ENCODE data around the gene CERK.

Gene CERK

GRCh38 chr22:46691571-46691970, 46.5 kb downstream of the CERK start:
- H3K4me3 ChIP-seq (replicated peaks; ENCODE audit: insufficient read depth, low read length) = no peak overlapping the region
- no peak for DNase-seq (ENCODE audit: low read depth in 1 of 2, low spot score in 1 of 2)
- TF ChIP-seq SPI1 (IDR thresholded peaks at IDR 0.05; ENCODE audit: borderline replicate concordance, low read depth) = no peak
- TF ChIP-seq POLR2AphosphoS5 (IDR thresholded peaks at IDR 0.05; ENCODE audit: low read depth) = no peak
- no peak for TF ChIP-seq CTCF (IDR thresholded peaks at IDR 0.05; ENCODE audit: insufficient read depth, low read length)
- no peak for TF ChIP-seq REST (IDR thresholded peaks at IDR 0.05; ENCODE audit: insufficient replicate concordance, low read depth)
- no peak for TF ChIP-seq GABPA (IDR thresholded peaks at IDR 0.05; ENCODE audit: low read depth)
- no peaks in the 10 kb centered on the region for H3K27me3 ChIP-seq (ENCODE audit: insufficient read depth, poor library complexity, severe bottlenecking)
- no peak overlapping the region for H3K27ac ChIP-seq (replicated peaks)

GRCh38 chr22:46690146-46690545, 47.9 kb downstream of the CERK start:
- DNase-seq (ENCODE audit: low read depth in 1 of 2, low spot score in 1 of 2) = no peak

GRCh38 chr22:46688949-46689348, 49.1 kb downstream of the CERK start:
- DNase-seq (ENCODE audit: low read depth in 1 of 2, low spot score in 1 of 2) = no peak
- 0 out of 2 replicates have a peak overlapping the region, but pooled peaks have one; percentile 93 for H3K27ac ChIP-seq (replicated peaks)
- no peak overlapping the region for H3K4me3 ChIP-seq (replicated peaks; ENCODE audit: insufficient read depth, low read length)
- TF ChIP-seq REST (IDR thresholded peaks at IDR 0.05; ENCODE audit: insufficient replicate concordance, low read depth) (no peak), CTCF (IDR thresholded peaks at IDR 0.05; ENCODE audit: insufficient read depth, low read length) (no peak), SPI1 (IDR thresholded peaks at IDR 0.05; ENCODE audit: borderline replicate concordance, low read depth) (no peak), POLR2AphosphoS5 (IDR thresholded peaks at IDR 0.05; ENCODE audit: low read depth) (no peak), GABPA (IDR thresholded peaks at IDR 0.05; ENCODE audit: low read depth) (no peak)
- no peaks in the 10 kb centered on the region for H3K27me3 ChIP-seq (ENCODE audit: insufficient read depth, poor library complexity, severe bottlenecking)

More at GRCh38 chr22:46690146-46690545, 47.9 kb downstream of the CERK start:
- H3K27me3 ChIP-seq (ENCODE audit: insufficient read depth, poor library complexity, severe bottlenecking) = no peaks in the 10 kb centered on the region
- H3K4me3 ChIP-seq (replicated peaks; ENCODE audit: insufficient read depth, low read length) = no peak overlapping the region
- TF ChIP-seq CTCF (IDR thresholded peaks at IDR 0.05; ENCODE audit: insufficient read depth, low read length) = no peak
- TF ChIP-seq SPI1 (IDR thresholded peaks at IDR 0.05; ENCODE audit: borderline replicate concordance, low read depth) = no peak
- TF ChIP-seq GABPA (IDR thresholded peaks at IDR 0.05; ENCODE audit: low read depth) = no peak
- no peak overlapping the region for H3K27ac ChIP-seq (replicated peaks)

GRCh38 chr22:46687460-46687859, 50.6 kb downstream of the CERK start:
- Histone ChIP-seq H3K4me3 (replicated peaks; ENCODE audit: insufficient read depth, low read length) (no peak overlapping the region), H3K27me3 (ENCODE audit: insufficient read depth, poor library complexity, severe bottlenecking) (no peaks in the 10 kb centered on the region), H3K27ac (replicated peaks) (peak overlapping the region; percentile 93)
- no peak for TF ChIP-seq CTCF (IDR thresholded peaks at IDR 0.05; ENCODE audit: insufficient read depth, low read length)
- TF ChIP-seq SPI1 (IDR thresholded peaks at IDR 0.05; ENCODE audit: borderline replicate concordance, low read depth) = no peak
- TF ChIP-seq GABPA (IDR thresholded peaks at IDR 0.05; ENCODE audit: low read depth) = no peak
- no peak for TF ChIP-seq REST (IDR thresholded peaks at IDR 0.05; ENCODE audit: insufficient replicate concordance, low read depth)
- TF ChIP-seq POLR2AphosphoS5 (IDR thresholded peaks at IDR 0.05; ENCODE audit: low read depth) = no peak
- no peak for DNase-seq (ENCODE audit: low read depth in 1 of 2, low spot score in 1 of 2)

Measured in HL-60 (cell line).